Dermis microvascular lymphatic vessel endothelial cell (primary cell): Measurements from ENCODE around the gene RAE1. TPM values are rescaled to one million over a fixed set of nuclear protein-coding genes. Genes with fewer than 3 reads are reported as not detected.

Experiments used
- total RNA-seq: library from RNA; depleted of rRNA; stranded (reverse); fragments of >200 nt; gene quantifications from 2 replicates; pipeline ENCODE4 v1.2.1, GENCODE V29; 2014

The RAE1 gene
- total RNA-seq, 1 donor from 2014 or later: 17.2 TPM

Other genes starting within 250 kb of the RAE1 start
- not detected in 2 replicates for gene BMP7, start 84.6 kb upstream of the RAE1 start, total RNA-seq
- gene SPO11, start 21.5 kb upstream of the RAE1 start, total RNA-seq: not detected in 2 replicates
- 13.9 and 16.7 TPM in 2 replicates for gene RBM38, start 40.1 kb downstream of the RAE1 start, total RNA-seq
- gene CTCFL, start 173.9 kb downstream of the RAE1 start, total RNA-seq: not detected in 2 replicates
- gene PCK1, start 209.9 kb downstream of the RAE1 start, total RNA-seq: not detected in 2 replicates